ENCODE results near the gene BARD1.
"Not testable (repeated sequence)": the region's sequence is repeated elsewhere in the genome, so short reads cannot be mapped to it uniquely, and the experiment has no call there.

Gene BARD1

GRCh38 chr2:214724741-214725140 is 84.7 kb downstream of the BARD1 start:
- H3K36me3 ChIP-seq (ENCODE audit: control insufficient read depth, low read length), result peaks cover 49% of the 10 kb centered on the region
- H3K4me3 ChIP-seq (ENCODE audit: low read length), result no peak overlapping the region
- H3K4me2 ChIP-seq (ENCODE audit: low read length), result no peak overlapping the region
- no peaks in the 10 kb centered on the region for H3K79me2 ChIP-seq (ENCODE audit: control insufficient read depth, low read length)
- no peak for TF ChIP-seq CTCF (IDR thresholded peaks at IDR 0.05; ENCODE audit: low read depth, low read length, poor library complexity, severe bottlenecking)
- TF ChIP-seq EZH2phosphoT487 (IDR thresholded peaks at IDR 0.05; ENCODE audit: borderline replicate concordance, low read length), result no peak
- H3K4me1 ChIP-seq (ENCODE audit: control insufficient read depth, low read length), result no peaks in the 10 kb centered on the region
- H3K9me3 ChIP-seq (ENCODE audit: control insufficient read depth, insufficient read depth, low read length), result no peaks in the 10 kb centered on the region
- no peaks in the 10 kb centered on the region for H3K9me2 ChIP-seq (replicated peaks; ENCODE audit: control insufficient read depth, low read length)
- H3K27ac ChIP-seq (ENCODE audit: low read depth, low read length), result no peak overlapping the region
- H3K27me3 ChIP-seq (ENCODE audit: control insufficient read depth, low read length), result no peaks in the 10 kb centered on the region
- no peaks in the 10 kb centered on the region for H4K20me1 ChIP-seq (ENCODE audit: control insufficient read depth, insufficient read depth, low read depth, low read length)
- no peaks in the 10 kb centered on the region for H3F3A ChIP-seq (ENCODE audit: control insufficient read depth, insufficient read depth)

- H3K9me3 ChIP-seq (ENCODE audit: control insufficient read depth, insufficient read depth, low read length); H3K27ac ChIP-seq (ENCODE audit: low read depth, low read length); H3K36me3 ChIP-seq (ENCODE audit: control insufficient read depth, low read length); H3K9me2 ChIP-seq (replicated peaks; ENCODE audit: control insufficient read depth, low read length); H3F3A ChIP-seq (ENCODE audit: control insufficient read depth, insufficient read depth); H3K27me3 ChIP-seq (ENCODE audit: control insufficient read depth, low read length); H3K79me2 ChIP-seq (ENCODE audit: control insufficient read depth, low read length); H3K4me1 ChIP-seq (ENCODE audit: control insufficient read depth, low read length); H4K20me1 ChIP-seq (ENCODE audit: control insufficient read depth, insufficient read depth, low read depth, low read length); H3K4me3 ChIP-seq (ENCODE audit: low read length); H3K4me2 ChIP-seq (ENCODE audit: low read length): not testable (repeated sequence)
Observed at GRCh38 chr2:214717837-214718236, 91.6 kb downstream of the BARD1 start.

GRCh38 chr2:214716811-214717560 is 92.5 kb downstream of the BARD1 start:
- Histone ChIP-seq H3F3A (ENCODE audit: control insufficient read depth, insufficient read depth) (no peaks in the 10 kb centered on the region), H3K9me2 (replicated peaks; ENCODE audit: control insufficient read depth, low read length) (no peaks in the 10 kb centered on the region), H3K27ac (ENCODE audit: low read depth, low read length) (no peak overlapping the region), H3K36me3 (ENCODE audit: control insufficient read depth, low read length) (no peaks in the 10 kb centered on the region), H3K27me3 (ENCODE audit: control insufficient read depth, low read length) (no peaks in the 10 kb centered on the region), H3K9me3 (ENCODE audit: control insufficient read depth, insufficient read depth, low read length) (no peaks in the 10 kb centered on the region), H3K4me3 (ENCODE audit: low read length) (no peak overlapping the region), H4K20me1 (ENCODE audit: control insufficient read depth, insufficient read depth, low read depth, low read length) (no peaks in the 10 kb centered on the region), H3K4me2 (ENCODE audit: low read length) (no peak overlapping the region), H3K4me1 (ENCODE audit: control insufficient read depth, low read length) (no peaks in the 10 kb centered on the region), H3K79me2 (ENCODE audit: control insufficient read depth, low read length) (no peaks in the 10 kb centered on the region)
- TF ChIP-seq EZH2phosphoT487 (IDR thresholded peaks at IDR 0.05; ENCODE audit: borderline replicate concordance, low read length), result no peak
- TF ChIP-seq CTCF (IDR thresholded peaks at IDR 0.05; ENCODE audit: low read depth, low read length, poor library complexity, severe bottlenecking), result no peak

- TF ChIP-seq CTCF (IDR thresholded peaks at IDR 0.05; ENCODE audit: low read depth, low read length, poor library complexity, severe bottlenecking) (no peak), EZH2phosphoT487 (IDR thresholded peaks at IDR 0.05; ENCODE audit: borderline replicate concordance, low read length) (no peak)
Observed at GRCh38 chr2:214715025-214715424, 94.5 kb downstream of the BARD1 start.

More at GRCh38 chr2:214715025-214715424, 94.5 kb downstream of the BARD1 start:
- Histone ChIP-seq H3K4me1 (ENCODE audit: control insufficient read depth, low read length) (no peaks in the 10 kb centered on the region), H3F3A (ENCODE audit: control insufficient read depth, insufficient read depth) (no peaks in the 10 kb centered on the region), H3K9me2 (replicated peaks; ENCODE audit: control insufficient read depth, low read length) (no peaks in the 10 kb centered on the region), H3K27me3 (ENCODE audit: control insufficient read depth, low read length) (no peaks in the 10 kb centered on the region), H3K36me3 (ENCODE audit: control insufficient read depth, low read length) (no peaks in the 10 kb centered on the region), H3K4me2 (ENCODE audit: low read length) (no peak overlapping the region), H3K27ac (ENCODE audit: low read depth, low read length) (no peak overlapping the region), H3K9me3 (ENCODE audit: control insufficient read depth, insufficient read depth, low read length) (no peaks in the 10 kb centered on the region), H3K4me3 (ENCODE audit: low read length) (no peak overlapping the region), H3K79me2 (ENCODE audit: control insufficient read depth, low read length) (no peaks in the 10 kb centered on the region), H4K20me1 (ENCODE audit: control insufficient read depth, insufficient read depth, low read depth, low read length) (no peaks in the 10 kb centered on the region)

Measured in DOHH2 (cell line).